H1 (cell line): ENCODE results near the gene PABPC1L. TPM values are rescaled to one million over a fixed set of nuclear protein-coding genes. Genes with fewer than 3 reads are reported as not detected.

Experiments used
- CTCF ChIA-PET: fragments of 300-600 bp; sonication (Branson Sonifier 250); formaldehyde crosslinking; loops from one replicate; lab custom pipeline; 2021; ENCODE audit not compliant: partially characterized antibody; lab: Charles Lee
- POLR2A ChIA-PET: fragments of 300-600 bp; sonication (Branson Sonifier 250); formaldehyde crosslinking; loops from one replicate; lab custom pipeline; 2021; ENCODE audit warnings: inconsistent platforms; ENCODE audit not compliant: partially characterized antibody; lab: Charles Lee
- DNase-seq, 2 experiments: peaks; one replicate each; pipeline versions ENCODE4 v3.0.0 to v3.0.0-alpha.2; 2010 to 2022; ENCODE audit warnings: low spot score in 2 of 2, low read depth in 1 of 2, mixed read lengths in 1 of 2
- FAIRE-seq: peaks from 2 replicates; lab custom pipeline; 2011; peaks lifted over from hg19 to GRCh38; lab: Jason Lieb, UNC
- H2AFZ ChIP-seq: 2 replicates; pipeline ENCODE4 v1.8.1; 2012; ENCODE audit warnings: low read length, inconsistent platforms
- H2AK5ac ChIP-seq: 2 replicates; pipeline ENCODE4 v1.6.1; 2013; ENCODE audit warnings: low read depth, low read length
- H2BK120ac ChIP-seq: replicated peaks from 2 replicates; pipeline ENCODE3; 2013; ENCODE audit warnings: low read depth, low read length, inconsistent platforms
- H2BK12ac ChIP-seq: 2 replicates; pipeline ENCODE4 v1.6.1; 2013; ENCODE audit warnings: low read depth, low read length
- H2BK15ac ChIP-seq: 2 replicates; pipeline ENCODE4 v1.6.1; 2013; ENCODE audit warnings: low read length
- H2BK20ac ChIP-seq: 2 replicates; pipeline ENCODE4 v1.6.1; 2013; ENCODE audit warnings: low read length
- H2BK5ac ChIP-seq: 2 replicates; pipeline ENCODE4 v1.6.1; 2013; ENCODE audit warnings: low read depth, low read length
- H3K14ac ChIP-seq: 2 replicates; pipeline ENCODE4 v1.6.1; 2013; ENCODE audit warnings: inconsistent platforms; ENCODE audit not compliant: insufficient read length
- H3K18ac ChIP-seq: 2 replicates; pipeline ENCODE4 v1.6.1; 2013; ENCODE audit warnings: low read length; ENCODE audit errors: extremely low read depth
- H3K23ac ChIP-seq: 2 replicates; pipeline ENCODE4 v1.6.1; 2013; ENCODE audit warnings: inconsistent platforms; ENCODE audit not compliant: insufficient read length
- H3K23me2 ChIP-seq: 2 replicates; pipeline ENCODE4 v1.6.1; 2013; ENCODE audit warnings: low read depth, low read length
- H3K27ac ChIP-seq: 2 replicates; pipeline ENCODE4 v1.6.1; 2011; ENCODE audit warnings: low read depth, low read length, inconsistent platforms
- H3K27me3 ChIP-seq, 4 experiments: replicated peaks in 1 of 4; 1 replicate in 1 of 4; 2 replicates in 3 of 4; pipeline versions ENCODE4 v1.6.1 to v1.8.1; 2011 to 2013; ENCODE audit warnings: low read length in 3 of 4, mild to moderate bottlenecking in 3 of 4, inconsistent platforms in 2 of 4, mixed read lengths in 2 of 4, moderate library complexity in 1 of 4; ENCODE audit not compliant: control insufficient read depth in 3 of 4, insufficient read depth in 3 of 4; ENCODE audit errors: extremely low read depth in 1 of 4
- H3K36me3 ChIP-seq, 4 experiments: 2 replicates each; pipeline versions ENCODE4 v1.6.1 to v1.8.1; 2011 to 2013; ENCODE audit warnings: mild to moderate bottlenecking in 4 of 4, low read length in 3 of 4, moderate library complexity in 2 of 4, control low read depth in 1 of 4, inconsistent platforms in 1 of 4; ENCODE audit not compliant: insufficient read depth in 4 of 4, control insufficient read depth in 2 of 4
- H3K4ac ChIP-seq: replicated peaks from 2 replicates; pipeline ENCODE3; 2013; ENCODE audit warnings: low read length, low read depth, mixed read lengths, inconsistent platforms; ENCODE audit not compliant: insufficient read length
- H3K4me1 ChIP-seq, 4 experiments: replicated peaks in 1 of 4; 1 replicate in 1 of 4; 2 replicates in 3 of 4; pipeline versions ENCODE4 v1.6.1 to v1.8.1; 2011 to 2013; ENCODE audit warnings: low read length in 3 of 4, inconsistent platforms in 2 of 4, mixed read lengths in 1 of 4; ENCODE audit not compliant: insufficient read depth in 4 of 4, control insufficient read depth in 3 of 4
- H3K4me2 ChIP-seq, 2 experiments: 2 replicates each; pipeline versions ENCODE4 v1.6.1 to v1.8.1; 2011 to 2013; ENCODE audit warnings: low read depth in 2 of 2, low read length in 2 of 2, control low read depth in 1 of 2, inconsistent platforms in 1 of 2, mild to moderate bottlenecking in 1 of 2; ENCODE audit not compliant: insufficient read depth in 1 of 2
- H3K4me3 ChIP-seq, 4 experiments: fragments of 200-600, 300-600 bp in 1 of 4; sonication (generic), shearing (Covaris generic), sonication (Bioruptor Twin) in 1 of 4; 2 replicates each; pipeline versions ENCODE4 v1.5.1 to v1.8.1; 2011 to 2016; ENCODE audit warnings: low read length in 4 of 4, low read depth in 3 of 4, control low read depth in 2 of 4, inconsistent platforms in 2 of 4, mild to moderate bottlenecking in 2 of 4, mixed read lengths in 1 of 4, moderate library complexity in 1 of 4; ENCODE audit not compliant: insufficient read depth in 2 of 4; ENCODE audit errors: extremely low read depth in 1 of 4
- H3K56ac ChIP-seq: replicated peaks from 2 replicates; pipeline ENCODE3; 2013; ENCODE audit warnings: low read depth, mild to moderate bottlenecking, mixed read lengths, low read length, inconsistent platforms; ENCODE audit not compliant: insufficient read length
- H3K79me1 ChIP-seq: 2 replicates; pipeline ENCODE4 v1.6.1; 2013; ENCODE audit warnings: low read depth, low read length, control low read depth
- H3K79me2 ChIP-seq, 2 experiments: 2 replicates each; pipeline versions ENCODE4 v1.6.1 to v1.8.1; 2012 to 2013; ENCODE audit warnings: low read length in 2 of 2, mild to moderate bottlenecking in 2 of 2, inconsistent platforms in 1 of 2; ENCODE audit not compliant: insufficient read depth in 2 of 2, control insufficient read depth in 1 of 2
- H3K9ac ChIP-seq, 4 experiments: replicated peaks in 1 of 4; 1 replicate in 1 of 4; 2 replicates in 3 of 4; pipeline versions ENCODE4 v1.6.1 to v1.8.1; 2011 to 2013; ENCODE audit warnings: low read depth in 3 of 4, low read length in 3 of 4, control low read depth in 2 of 4, mild to moderate bottlenecking in 2 of 4, moderate library complexity in 2 of 4, inconsistent platforms in 1 of 4; ENCODE audit errors: extremely low read depth in 1 of 4
- H3K9me3 ChIP-seq, 2 experiments: 2 replicates each; pipeline versions ENCODE4 v1.6.1 to v1.8.1; 2012 to 2013; ENCODE audit warnings: mild to moderate bottlenecking in 2 of 2, moderate library complexity in 2 of 2, control low read depth in 1 of 2, inconsistent platforms in 1 of 2, low read depth in 1 of 2, low read length in 1 of 2, mixed read lengths in 1 of 2; ENCODE audit not compliant: insufficient read depth in 2 of 2
- H4K20me1 ChIP-seq, 2 experiments: replicated peaks in 1 of 2; 2 replicates each; pipeline versions ENCODE3 to v1.8.1; 2011 to 2013; ENCODE audit warnings: inconsistent platforms in 2 of 2, low read length in 2 of 2, mild to moderate bottlenecking in 1 of 2; ENCODE audit not compliant: insufficient read depth in 2 of 2, control insufficient read depth in 1 of 2
- H4K5ac ChIP-seq: 2 replicates; pipeline ENCODE4 v1.6.1; 2013; ENCODE audit warnings: low read length, low read depth, mixed read lengths, inconsistent platforms; ENCODE audit not compliant: insufficient read length
- H4K8ac ChIP-seq: 2 replicates; pipeline ENCODE4 v1.8.0; 2013; ENCODE audit warnings: mild to moderate bottlenecking, moderate library complexity, low read length, inconsistent platforms; ENCODE audit not compliant: insufficient read depth; ENCODE audit errors: extremely low read depth
- H4K91ac ChIP-seq: replicated peaks from 2 replicates; pipeline ENCODE3; 2013; ENCODE audit warnings: low read length, mixed read lengths, inconsistent platforms; ENCODE audit not compliant: insufficient read length
- ATF3 ChIP-seq: IDR thresholded peaks from 2 replicates; pipeline ENCODE4 v1.6.1; 2011; ENCODE audit warnings: low read depth, mild to moderate bottlenecking, low read length; ENCODE audit not compliant: insufficient read depth
- POLR2A ChIP-seq, 2 experiments: IDR thresholded peaks; 1 replicate in 1 of 2; 2 replicates in 1 of 2; pipeline ENCODE4 v1.6.1; 2011; ENCODE audit warnings: low read depth in 2 of 2, low read length in 2 of 2, mild to moderate bottlenecking in 2 of 2; ENCODE audit errors: control extremely low read depth in 1 of 2
- WGBS, 2 experiments: shearing (Covaris generic) in 1 of 2; methylation state at CpG; one replicate each; pipeline versions ENCODE4 v1.1.6 to v1.1.7; 2013 to 2015; ENCODE audit warnings: low lambda C conversion rate in 2 of 2, mixed read lengths in 2 of 2, inconsistent platforms in 1 of 2, low coverage in 1 of 2, missing lambda C conversion rate in 1 of 2; ENCODE audit not compliant: insufficient replicate concordance in 2 of 2, insufficient coverage in 1 of 2, insufficient read length in 1 of 2; ENCODE audit errors: extremely low coverage in 1 of 2, missing lambda C conversion rate in 1 of 2; 5-methylcytosine and 5-hydroxymethylcytosine counted together
- polyA plus RNA-seq, 7 experiments: library from polyadenylated mRNA; depleted of rRNA in 3 of 7; stranded (reverse) in 5 of 7; unstranded in 2 of 7; fragments of >200 nt in 5 of 7; fragments of 200-250 nt in 2 of 7; gene quantifications; 1 replicate in 5 of 7; 2 replicates in 1 of 7; 4 replicates in 1 of 7; pipeline versions ENCODE4 v1.2.1 to v1.2.3, GENCODE V29; 2011 to 2013; ENCODE audit warnings: missing spikeins in 2 of 7, mixed read lengths in 2 of 7
- total RNA-seq: library from RNA; stranded (reverse); fragmentation: NEBNext Ultra II Directional; extraction: Animal tissue kit (Norgen Biotek cat#: 25700); gene quantifications from 2 replicates; pipeline ENCODE4 v1.2.1, GENCODE V29; 2021

PABPC1L gene
- total and polyA plus RNA-seq, 2 of the 8 experiments (the other 6 are each of a cell fraction or from before 2014, with no cell fraction given) = 61.1 to 108 TPM

GRCh38 chr20:44908987-44909871, 631 bp upstream of the PABPC1L start:
- Histone ChIP-seq H3K4me2 (peak overlapping the region; percentile 67 to 88), H2BK12ac (no peak overlapping the region), H3K23ac (no peak overlapping the region), H2AK5ac (no peak overlapping the region), H3K4me1 (peaks cover 0 to 6% (median 1%) of the 10 kb centered on the region in 4 experiments; a peak in 5 of 7 replicates), H4K8ac (no peak overlapping the region), H4K5ac (no peak overlapping the region), H2BK5ac (no peak overlapping the region), H4K91ac (no peak overlapping the region), H3K23me2 (peaks cover 2% of the 10 kb centered on the region; the same call in 1 of the 2 replicates), H3K4me3 (peak overlapping the region; percentile 65 to 89 (median 82); a peak in 4 of 8 replicates), H2AFZ (no peak overlapping the region), H2BK15ac (no peak overlapping the region), H3K56ac (no peak overlapping the region), H3K9me3 (no peaks in the 10 kb centered on the region), H3K79me2 (peaks cover 0 to 15% of the 10 kb centered on the region in 2 experiments; a peak in 1 of 4 replicates), H3K36me3 (peaks cover 25 to 46% (median 42%) of the 10 kb centered on the region in 4 experiments), H3K14ac (no peak overlapping the region), H3K4ac (no peak overlapping the region), H2BK20ac (no peak overlapping the region), H3K9ac (no peak overlapping the region), H2BK120ac (no peak overlapping the region), H3K27ac (no peak overlapping the region), H3K18ac (no peak overlapping the region), H4K20me1 (peaks cover 9 to 14% of the 10 kb centered on the region in 2 experiments), H3K27me3 (no peaks in the 10 kb centered on the region), H3K79me1 (peaks cover 2% of the 10 kb centered on the region; the same call in 1 of the 2 replicates)
- ChIA-PET CTCF (interaction anchor here (0.7 to 2.1 kb wide), 7 partner anchors 17 to 293 kb away, joined by 3 to 7 read pairs (median 4); no protein-coding TSS in a partner anchor), POLR2A (interaction anchor here (0.6 to 5.3 kb wide), 15 partner anchors 8 to 226 kb away, joined by 3 to 38 read pairs (median 4); partner anchors contain the start of gene YWHAB)
- FAIRE-seq (no peak), DNase-seq (no peak)
- TF ChIP-seq POLR2A (IDR thresholded peaks at IDR 0.05; ENCODE audit: control extremely low read depth in 1 of 2, low read depth in 2 of 2, low read length in 2 of 2) (peak in 1 of 2 experiments; percentile 59; a peak in 2 of 3 replicates), ATF3 (no peak)
- 45% methylated on average over 14 of the region's 14 CpGs; no CpG with 5 or more reads in 1 of the 2 experiments for WGBS, 2 experiments
